K562 (cell line): ENCODE results near the gene CCDC187.

Source experiments
- ELF2 ChIP-seq: fragments of 250-450 bp; sonication (Bioruptor Pico); IDR thresholded peaks from 2 replicates; pipeline ENCODE4 v1.5.0; 2021; ENCODE audit warnings: mild to moderate bottlenecking
- NBN ChIP-seq: fragments of 450-650 bp; IDR thresholded peaks from 2 replicates; pipeline ENCODE4 v1.6.1; 2016; ENCODE audit warnings: low read depth, mild to moderate bottlenecking
- POLR2A ChIP-seq: fragments of 450-650 bp; conservative IDR thresholded peaks from 2 replicates; pipeline ENCODE4 v1.6.1; 2016
- SMARCA5 ChIP-seq: fragments of 450-650 bp; IDR thresholded peaks from 2 replicates; pipeline ENCODE4 v1.6.1; 2016
- ZNF282 ChIP-seq: sonication (generic); formaldehyde crosslinking; IDR thresholded peaks from 2 replicates; pipeline ENCODE4 v1.8.1; 2023; ENCODE audit warnings: missing genetic modification reagents
- TF ChIP-seq, protein P1 (sequence below), 3 experiments: IDR thresholded peaks in 2 of 3; conservative IDR thresholded peaks in 1 of 3; 2 replicates each; pipeline ENCODE4 v1.5.1; 2011 to 2012; ENCODE audit warnings: low read length in 3 of 3, mild to moderate bottlenecking in 3 of 3, control low read depth in 2 of 3, improper control_type of control experiment in 1 of 3, inconsistent platforms in 1 of 3, low read depth in 1 of 3, mixed read lengths in 1 of 3, moderate library complexity in 1 of 3; ENCODE audit not compliant: insufficient read depth in 2 of 3

DNA sequence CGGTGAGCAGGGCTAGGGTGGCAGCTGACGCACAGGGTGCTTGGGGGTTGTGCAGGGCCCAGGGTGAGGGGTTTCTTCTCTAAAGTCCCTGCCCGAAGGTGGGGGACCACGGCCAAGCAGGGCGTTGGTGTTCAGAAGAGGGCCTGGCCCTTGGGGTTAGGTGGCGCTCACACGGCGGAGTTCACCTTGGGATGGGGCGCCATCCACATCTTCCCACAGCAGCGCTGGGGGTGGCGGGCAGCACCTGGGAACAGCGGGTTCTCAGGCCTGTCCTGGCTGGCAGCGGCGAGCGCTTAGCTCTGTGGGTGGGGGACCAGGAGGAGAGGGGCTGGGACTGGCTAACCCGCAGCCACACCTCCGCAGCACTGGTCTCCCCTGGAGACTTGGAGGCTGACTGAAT lies 29.6 kb upstream of the CCDC187 start:
- no peak for TF ChIP-seq ELF2
- no peak for TF ChIP-seq NBN
- TF ChIP-seq ZNF282, result no peak
- TF ChIP-seq SMARCA5, result no peak
- no peak for TF ChIP-seq POLR2A
- TF ChIP-seq, protein P1, sequence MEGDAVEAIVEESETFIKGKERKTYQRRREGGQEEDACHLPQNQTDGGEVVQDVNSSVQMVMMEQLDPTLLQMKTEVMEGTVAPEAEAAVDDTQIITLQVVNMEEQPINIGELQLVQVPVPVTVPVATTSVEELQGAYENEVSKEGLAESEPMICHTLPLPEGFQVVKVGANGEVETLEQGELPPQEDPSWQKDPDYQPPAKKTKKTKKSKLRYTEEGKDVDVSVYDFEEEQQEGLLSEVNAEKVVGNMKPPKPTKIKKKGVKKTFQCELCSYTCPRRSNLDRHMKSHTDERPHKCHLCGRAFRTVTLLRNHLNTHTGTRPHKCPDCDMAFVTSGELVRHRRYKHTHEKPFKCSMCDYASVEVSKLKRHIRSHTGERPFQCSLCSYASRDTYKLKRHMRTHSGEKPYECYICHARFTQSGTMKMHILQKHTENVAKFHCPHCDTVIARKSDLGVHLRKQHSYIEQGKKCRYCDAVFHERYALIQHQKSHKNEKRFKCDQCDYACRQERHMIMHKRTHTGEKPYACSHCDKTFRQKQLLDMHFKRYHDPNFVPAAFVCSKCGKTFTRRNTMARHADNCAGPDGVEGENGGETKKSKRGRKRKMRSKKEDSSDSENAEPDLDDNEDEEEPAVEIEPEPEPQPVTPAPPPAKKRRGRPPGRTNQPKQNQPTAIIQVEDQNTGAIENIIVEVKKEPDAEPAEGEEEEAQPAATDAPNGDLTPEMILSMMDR (IDR thresholded peaks at IDR 0.05 in 2 of 3, conservative IDR thresholded peaks at IDR 0.05 in 1 of 3; ENCODE audit: insufficient read depth in 2 of 3, low read depth in 1 of 3, low read length in 3 of 3), result no peak
